Body of pancreas (tissue), 4 donors: ENCODE measurements around the gene MCF2L2.

Source experiments
- CTCF ChIP-seq, 7 experiments: fragments of 450-650 bp in 4 of 7; fragments of 200-600 bp in 3 of 7; sonication (generic) in 3 of 7; IDR thresholded peaks; one replicate each; pipeline ENCODE4 v1.5.1; 2016 to 2019; ENCODE audit warnings: antibody characterized with exemption in 7 of 7
- POLR2A ChIP-seq, 3 donors: fragments of 450-650 bp; IDR thresholded peaks; one replicate each; pipeline ENCODE4 v1.6.1; 2016; ENCODE audit warnings: antibody characterized with exemption in 3 of 3, mild to moderate bottlenecking in 2 of 3

GRCh38 chr3:183340222-183340621 lies 88.2 kb downstream of the MCF2L2 start:
- TF ChIP-seq CTCF (IDR thresholded peaks at IDR 0.05) = no peak
- TF ChIP-seq POLR2A (IDR thresholded peaks at IDR 0.05) = no peak
